Measurements from ENCODE around the gene EEF1A2.

Gene EEF1A2

GRCh38 chr20:63499338-63499969, 571 bp upstream of the EEF1A2 start:
- Histone ChIP-seq H4K20me1 (ENCODE audit: insufficient read depth, low read length) (no peaks in the 10 kb centered on the region), H3F3A (ENCODE audit: insufficient read depth, low read length) (no peaks in the 10 kb centered on the region), H2AFZ (ENCODE audit: low read length) (no peak overlapping the region), H3K36me3 (ENCODE audit: insufficient read depth, low read length) (no peaks in the 10 kb centered on the region), H3K9me2 (ENCODE audit: low read depth, low read length) (no peaks in the 10 kb centered on the region), H3K79me2 (ENCODE audit: insufficient read depth, low read length) (no peaks in the 10 kb centered on the region), H3K27ac (ENCODE audit: low read depth, low read length, poor library complexity, severe bottlenecking) (no peak overlapping the region), H3K4me1 (ENCODE audit: insufficient read depth, low read length, severe bottlenecking) (peaks cover 9% of the 10 kb centered on the region), H3K27me3 (ENCODE audit: insufficient read depth, low read length) (peaks cover 3% of the 10 kb centered on the region), H3K9ac (ENCODE audit: low read length) (no peak overlapping the region), H3K9me3 (ENCODE audit: low read length) (no peaks in the 10 kb centered on the region), H3K4me3 (ENCODE audit: low read depth, low read length, poor library complexity, severe bottlenecking) (peak overlapping the region; percentile 49), H3K4me2 (ENCODE audit: low read length) (peak overlapping the region; percentile 26; the same call in 1 of the 2 replicates)
- TF ChIP-seq EZH2 (IDR thresholded peaks at IDR 0.05; ENCODE audit: borderline replicate concordance, low read length) = no peak
- TF ChIP-seq, protein P1, sequence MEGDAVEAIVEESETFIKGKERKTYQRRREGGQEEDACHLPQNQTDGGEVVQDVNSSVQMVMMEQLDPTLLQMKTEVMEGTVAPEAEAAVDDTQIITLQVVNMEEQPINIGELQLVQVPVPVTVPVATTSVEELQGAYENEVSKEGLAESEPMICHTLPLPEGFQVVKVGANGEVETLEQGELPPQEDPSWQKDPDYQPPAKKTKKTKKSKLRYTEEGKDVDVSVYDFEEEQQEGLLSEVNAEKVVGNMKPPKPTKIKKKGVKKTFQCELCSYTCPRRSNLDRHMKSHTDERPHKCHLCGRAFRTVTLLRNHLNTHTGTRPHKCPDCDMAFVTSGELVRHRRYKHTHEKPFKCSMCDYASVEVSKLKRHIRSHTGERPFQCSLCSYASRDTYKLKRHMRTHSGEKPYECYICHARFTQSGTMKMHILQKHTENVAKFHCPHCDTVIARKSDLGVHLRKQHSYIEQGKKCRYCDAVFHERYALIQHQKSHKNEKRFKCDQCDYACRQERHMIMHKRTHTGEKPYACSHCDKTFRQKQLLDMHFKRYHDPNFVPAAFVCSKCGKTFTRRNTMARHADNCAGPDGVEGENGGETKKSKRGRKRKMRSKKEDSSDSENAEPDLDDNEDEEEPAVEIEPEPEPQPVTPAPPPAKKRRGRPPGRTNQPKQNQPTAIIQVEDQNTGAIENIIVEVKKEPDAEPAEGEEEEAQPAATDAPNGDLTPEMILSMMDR (IDR thresholded peaks at IDR 0.05; ENCODE audit: low read length) = no peak

- no peak for TF ChIP-seq EZH2 (IDR thresholded peaks at IDR 0.05; ENCODE audit: borderline replicate concordance, low read length)
- TF ChIP-seq, protein P1 (IDR thresholded peaks at IDR 0.05; ENCODE audit: low read length) = no peak
- Histone ChIP-seq H3K79me2 (ENCODE audit: insufficient read depth, low read length) (no peaks in the 10 kb centered on the region), H3K27me3 (ENCODE audit: insufficient read depth, low read length) (no peaks in the 10 kb centered on the region; the same call in 1 of the 2 replicates), H3K9ac (ENCODE audit: low read length) (no peak overlapping the region), H3K4me1 (ENCODE audit: insufficient read depth, low read length, severe bottlenecking) (peaks cover 9% of the 10 kb centered on the region), H2AFZ (ENCODE audit: low read length) (no peak overlapping the region), H3K27ac (ENCODE audit: low read depth, low read length, poor library complexity, severe bottlenecking) (no peak overlapping the region), H3K36me3 (ENCODE audit: insufficient read depth, low read length) (no peaks in the 10 kb centered on the region), H3K9me3 (ENCODE audit: low read length) (no peaks in the 10 kb centered on the region), H3F3A (ENCODE audit: insufficient read depth, low read length) (no peaks in the 10 kb centered on the region), H4K20me1 (ENCODE audit: insufficient read depth, low read length) (no peaks in the 10 kb centered on the region), H3K4me3 (ENCODE audit: low read depth, low read length, poor library complexity, severe bottlenecking) (peak overlapping the region; percentile 49), H3K4me2 (ENCODE audit: low read length) (peak overlapping the region; percentile 54), H3K9me2 (ENCODE audit: low read depth, low read length) (no peaks in the 10 kb centered on the region)
Measured at GRCh38 chr20:63497946-63498935, 642 bp downstream of the EEF1A2 start.

- Histone ChIP-seq H3F3A (ENCODE audit: insufficient read depth, low read length) (no peaks in the 10 kb centered on the region), H3K9me2 (ENCODE audit: low read depth, low read length) (no peaks in the 10 kb centered on the region), H4K20me1 (ENCODE audit: insufficient read depth, low read length) (no peaks in the 10 kb centered on the region), H3K27ac (ENCODE audit: low read depth, low read length, poor library complexity, severe bottlenecking) (no peak overlapping the region), H3K9me3 (ENCODE audit: low read length) (no peaks in the 10 kb centered on the region), H3K4me1 (ENCODE audit: insufficient read depth, low read length, severe bottlenecking) (peaks cover 9% of the 10 kb centered on the region), H3K9ac (ENCODE audit: low read length) (no peak overlapping the region), H3K36me3 (ENCODE audit: insufficient read depth, low read length) (no peaks in the 10 kb centered on the region), H2AFZ (ENCODE audit: low read length) (no peak overlapping the region), H3K4me3 (ENCODE audit: low read depth, low read length, poor library complexity, severe bottlenecking) (no peak overlapping the region), H3K79me2 (ENCODE audit: insufficient read depth, low read length) (no peaks in the 10 kb centered on the region), H3K27me3 (ENCODE audit: insufficient read depth, low read length) (no peaks in the 10 kb centered on the region; the same call in 1 of the 2 replicates), H3K4me2 (ENCODE audit: low read length) (no peak overlapping the region)
- TF ChIP-seq, protein P1 (IDR thresholded peaks at IDR 0.05; ENCODE audit: low read length) = no peak
- TF ChIP-seq EZH2 (IDR thresholded peaks at IDR 0.05; ENCODE audit: borderline replicate concordance, low read length) = no peak
Measured at GRCh38 chr20:63497138-63497945, 1.5 kb downstream of the EEF1A2 start.

Data from OCI-LY1 (cell line).